Measurements from ENCODE around the gene LRP4.

- TF ChIP-seq CTCF (conservative IDR thresholded peaks at IDR 0.05; ENCODE audit: low read depth, low read length) = no peak
- no peak for TF ChIP-seq EZH2phosphoT487 (IDR thresholded peaks at IDR 0.05; ENCODE audit: borderline replicate concordance, low read length)
- TF ChIP-seq EZH2 (IDR thresholded peaks at IDR 0.05; ENCODE audit: low read length, unreplicated experiment) = no peak
These were observed 59.3 kb downstream of the LRP4 start for GRCh38 chr11:46858920-46859546.

Data from PC-3 (cell line).